Small intestine (tissue), 7 donors: ENCODE measurements around the gene FAM185A. TPM values are rescaled to one million over a fixed set of nuclear protein-coding genes. Genes with fewer than 3 reads are reported as not detected.
"Not testable (repeated sequence)": the region's sequence is repeated elsewhere in the genome, so short reads cannot be mapped to it uniquely, and the experiment has no call there.

Source experiments
- DNase-seq, 2 donors: peaks; one replicate each; pipeline versions ENCODE4 v3.0.0 to v3.0.0-alpha.2; 2013
- FAIRE-seq: peaks from 2 replicates; lab custom pipeline; 2012; peaks lifted over from hg19 to GRCh38; lab: Jason Lieb, UNC
- H3K27ac ChIP-seq, 3 donors: one replicate each; pipeline ENCODE4 v1.5.1; 2013; ENCODE audit warnings: low read length in 2 of 3, mild to moderate bottlenecking in 2 of 3, control low read depth in 1 of 3, inconsistent platforms in 1 of 3, low read depth in 1 of 3, moderate library complexity in 1 of 3
- H3K27me3 ChIP-seq, 3 donors: one replicate each; pipeline ENCODE4 v1.6.1; 2013; ENCODE audit warnings: low read length in 3 of 3, inconsistent platforms in 1 of 3; ENCODE audit not compliant: control insufficient read depth in 3 of 3, insufficient read depth in 3 of 3
- H3K36me3 ChIP-seq, 3 donors: one replicate each; pipeline ENCODE4 v1.6.1; 2013; ENCODE audit warnings: low read length in 3 of 3, inconsistent platforms in 1 of 3, low read depth in 1 of 3, mild to moderate bottlenecking in 1 of 3, moderate library complexity in 1 of 3; ENCODE audit not compliant: control insufficient read depth in 3 of 3, insufficient read depth in 2 of 3
- H3K4me1 ChIP-seq, 3 donors: one replicate each; pipeline ENCODE4 v1.6.1; 2013; ENCODE audit warnings: low read length in 2 of 3, inconsistent platforms in 1 of 3, low read depth in 1 of 3, mild to moderate bottlenecking in 1 of 3, moderate library complexity in 1 of 3; ENCODE audit not compliant: control insufficient read depth in 3 of 3, insufficient read depth in 2 of 3
- H3K4me3 ChIP-seq, 3 donors: one replicate each; pipeline ENCODE4 v1.5.1; 2013; ENCODE audit warnings: low read length in 3 of 3, control low read depth in 1 of 3, inconsistent platforms in 1 of 3, low read depth in 1 of 3, mild to moderate bottlenecking in 1 of 3, moderate library complexity in 1 of 3
- H3K9me3 ChIP-seq, 2 donors: one replicate each; pipeline ENCODE4 v1.6.1; 2013; ENCODE audit warnings: low read depth in 1 of 2, low read length in 1 of 2; ENCODE audit not compliant: control insufficient read depth in 2 of 2, insufficient read depth in 1 of 2
- WGBS, 3 donors: extraction: QIAGEN DNeasy Blood & Tissue Kit; methylation state at CpG; one replicate each; pipeline ENCODE4 v1.1.7; 2013; 5-methylcytosine and 5-hydroxymethylcytosine counted together
- polyA plus RNA-seq, 4 donors: library from polyadenylated mRNA; stranded (reverse) in 3 of 4; unstranded in 1 of 4; fragments of 200-250 nt in 3 of 4; fragments of 120-200 nt in 1 of 4; gene quantifications; one replicate each; pipeline versions ENCODE4 v1.2.1 to v1.2.3, GENCODE V29; 2013
- donor health status: healthy with polysubstance abuse.
- donor health status: control.
- donor health status: control.
- donor health status: Bipolar disorder and iron deficiency.
- donor health status: healthy.

The FAM185A gene
- polyA plus RNA-seq, 4 donors, result 5.4 to 7.5 (median 6.1) TPM

DNA sequence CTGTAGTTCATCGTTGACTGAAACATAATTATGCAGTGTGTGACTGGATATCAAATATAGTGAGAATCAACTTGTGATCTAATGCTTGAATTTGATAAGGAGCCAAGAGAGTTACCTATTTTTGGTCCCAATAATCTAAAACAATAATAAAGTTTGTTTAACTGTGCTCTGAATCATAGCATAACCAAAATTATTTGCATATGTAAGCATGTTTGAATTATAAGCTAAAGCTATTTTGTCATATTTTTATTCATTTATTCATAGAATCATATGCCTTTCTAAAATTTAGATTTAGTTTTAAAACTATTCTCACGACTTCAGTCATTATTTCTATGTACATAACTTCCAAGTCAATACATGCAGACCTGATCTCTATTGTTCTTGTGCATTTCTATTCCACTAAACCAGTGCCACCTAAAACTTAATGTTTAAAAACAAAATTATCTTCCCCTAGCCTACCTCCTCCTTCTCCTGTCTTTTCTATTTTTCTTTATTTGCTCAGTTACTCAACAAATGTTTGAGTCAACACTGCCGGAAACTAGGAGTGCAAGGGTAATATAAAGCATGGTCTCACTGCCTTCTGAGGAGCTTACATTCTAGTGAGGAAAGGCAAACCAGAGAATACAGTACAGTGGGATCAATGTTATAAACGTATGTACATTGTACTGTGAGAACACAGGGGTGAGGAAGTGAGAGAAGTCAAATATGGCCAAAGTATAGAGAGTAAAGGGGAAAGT, 41.7 kb downstream of the FAM185A start:
- not testable (repeated sequence) for H3K9me3 ChIP-seq, H3K27ac ChIP-seq, DNase-seq, H3K27me3 ChIP-seq, H3K4me3 ChIP-seq, H3K4me1 ChIP-seq, FAIRE-seq, H3K36me3 ChIP-seq
- 80 to 98% (median 93%) methylated on average over 3 to 4 of the region's 4 CpGs for WGBS, 3 donors

DNA sequence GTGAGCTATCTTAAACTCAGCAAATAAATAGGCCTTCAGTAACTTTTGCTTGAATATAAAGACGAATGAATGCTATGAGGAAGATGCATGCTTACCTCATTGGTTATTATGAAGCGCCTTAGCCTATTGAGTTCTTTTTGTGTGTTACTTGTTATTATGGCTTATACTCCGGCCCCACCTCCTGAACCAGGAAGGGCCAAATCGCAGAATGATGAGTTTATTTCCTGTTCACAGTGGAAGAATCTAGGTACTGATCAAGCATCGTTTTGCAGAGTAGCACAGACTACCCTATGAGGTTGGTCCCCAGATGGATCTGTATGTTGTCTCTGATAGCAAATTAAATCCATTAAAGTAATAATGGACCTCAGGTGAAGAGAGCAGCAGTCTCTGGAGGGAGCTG, 42.6 kb downstream of the FAM185A start:
- not testable (repeated sequence) for H3K4me1 ChIP-seq, H3K4me3 ChIP-seq, FAIRE-seq, H3K27me3 ChIP-seq, H3K9me3 ChIP-seq, DNase-seq, H3K27ac ChIP-seq, H3K36me3 ChIP-seq
- 87 to 91% (median 89%) methylated on average over 5 of the region's 5 CpGs for WGBS, 3 donors

DNA sequence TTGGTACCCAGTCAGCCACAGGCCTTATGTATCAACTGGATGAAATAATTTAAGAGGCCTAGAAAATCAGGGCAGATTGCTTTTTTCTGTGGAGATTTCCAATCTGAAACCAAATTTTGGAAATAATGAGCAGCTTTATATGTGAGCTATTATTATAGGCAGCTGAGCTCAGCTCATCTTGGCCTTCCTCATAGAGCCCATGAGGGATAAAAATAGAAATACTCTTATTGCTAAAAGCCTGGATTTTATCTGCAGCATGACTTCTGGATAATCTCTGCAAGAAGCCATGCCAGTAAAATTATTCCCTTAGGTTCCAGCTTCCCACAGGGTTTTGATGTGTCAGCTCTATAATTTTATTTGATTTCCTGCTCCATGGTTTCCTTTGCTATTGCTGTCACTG, 43.0 kb downstream of the FAM185A start:
- H3K36me3 ChIP-seq, H3K4me3 ChIP-seq, FAIRE-seq, H3K9me3 ChIP-seq, H3K4me1 ChIP-seq, H3K27ac ChIP-seq, H3K27me3 ChIP-seq, DNase-seq: not testable (repeated sequence)

DNA sequence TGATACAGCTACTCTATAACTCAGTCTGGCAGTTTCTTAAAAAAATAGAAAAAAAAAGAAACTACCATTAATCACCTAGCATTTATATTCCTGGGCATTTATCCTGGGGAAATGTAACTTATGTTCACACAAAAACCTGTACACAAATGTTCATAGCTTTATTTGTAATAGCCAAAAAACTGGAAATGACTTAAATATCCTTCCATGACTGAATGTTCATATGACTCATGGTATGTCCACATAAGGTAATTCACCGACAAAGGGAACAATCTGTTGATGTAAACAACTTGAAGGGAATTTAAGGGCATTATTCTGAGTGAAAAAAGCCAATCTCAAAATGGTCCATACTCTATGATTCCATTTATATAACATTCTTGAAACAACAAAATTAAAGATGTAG, 45.8 kb downstream of the FAM185A start:
- not testable (repeated sequence) for H3K36me3 ChIP-seq, FAIRE-seq, H3K27ac ChIP-seq, H3K4me1 ChIP-seq, DNase-seq, H3K27me3 ChIP-seq, H3K9me3 ChIP-seq, H3K4me3 ChIP-seq
- WGBS, 3 donors, result 91 to 94% (median 91%) methylated on average over 1 of the region's 1 CpG

DNA sequence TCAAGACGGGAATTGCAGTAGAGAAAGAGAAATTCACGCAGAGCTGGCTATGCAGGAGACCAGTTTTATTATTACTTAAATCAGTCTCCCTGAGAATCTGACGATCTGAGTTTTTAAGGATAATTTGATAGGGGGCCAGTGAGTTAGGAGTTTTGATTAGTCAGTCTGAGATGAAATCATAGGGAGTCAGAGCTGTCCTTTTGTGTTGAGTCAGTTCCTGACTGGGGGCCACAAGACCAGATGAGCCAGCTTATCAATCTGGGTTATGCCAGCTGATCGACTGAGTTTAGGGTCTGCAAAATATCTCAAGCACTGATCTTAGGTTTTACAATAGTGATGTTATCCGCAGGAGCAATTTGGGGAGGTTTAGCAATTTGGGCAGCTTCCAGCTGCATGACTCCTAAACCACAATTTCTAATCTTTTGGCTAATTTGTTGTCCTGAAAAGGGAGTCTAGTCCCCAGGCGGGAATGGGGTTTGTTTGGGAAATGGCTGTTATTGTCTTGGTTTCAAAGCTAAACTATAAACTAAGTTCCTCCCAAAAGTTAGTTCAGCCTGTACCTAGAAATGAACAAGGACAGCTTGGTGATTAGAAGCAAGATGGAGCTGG, 47.3 kb downstream of the FAM185A start:
- not testable (repeated sequence) for H3K36me3 ChIP-seq, FAIRE-seq, H3K4me3 ChIP-seq, H3K27me3 ChIP-seq, DNase-seq, H3K9me3 ChIP-seq, H3K27ac ChIP-seq, H3K4me1 ChIP-seq
- WGBS, 3 donors, result 93 to 96% (median 94%) methylated on average over 4 to 5 of the region's 6 CpGs

DNA sequence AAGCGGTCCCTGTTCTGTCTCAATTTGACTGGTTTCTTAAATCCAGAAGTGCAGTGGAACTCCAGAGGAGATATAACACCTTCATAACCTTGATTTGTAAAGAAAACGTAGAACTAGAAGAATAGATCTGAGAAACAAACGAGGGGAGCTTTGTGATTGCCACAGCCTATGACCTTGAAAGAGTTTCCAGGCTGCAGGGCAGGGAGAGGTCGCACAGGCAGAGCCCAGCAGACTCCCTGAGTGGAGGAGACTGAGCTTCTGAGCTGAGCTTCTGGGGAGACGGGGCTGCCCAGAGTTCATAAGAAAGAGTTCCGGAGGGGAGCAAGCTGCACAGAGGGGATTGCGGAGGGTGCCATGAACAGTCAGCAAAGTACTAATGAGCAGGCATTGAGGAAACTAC, 57.8 kb downstream of the FAM185A start:
- Histone ChIP-seq H3K4me1 (no peaks in the 10 kb centered on the region), H3K9me3 (peaks cover 0 to 1% of the 10 kb centered on the region in 2 donors), H3K36me3 (peaks cover 0 to 4% (median 2%) of the 10 kb centered on the region in 3 donors), H3K27me3 (no peaks in the 10 kb centered on the region), H3K27ac (no peak overlapping the region), H3K4me3 (no peak overlapping the region)
- FAIRE-seq (no peak), DNase-seq (no peak)
- WGBS, 3 donors, result 91 to 92% (median 92%) methylated on average over 7 of the region's 7 CpGs

DNA sequence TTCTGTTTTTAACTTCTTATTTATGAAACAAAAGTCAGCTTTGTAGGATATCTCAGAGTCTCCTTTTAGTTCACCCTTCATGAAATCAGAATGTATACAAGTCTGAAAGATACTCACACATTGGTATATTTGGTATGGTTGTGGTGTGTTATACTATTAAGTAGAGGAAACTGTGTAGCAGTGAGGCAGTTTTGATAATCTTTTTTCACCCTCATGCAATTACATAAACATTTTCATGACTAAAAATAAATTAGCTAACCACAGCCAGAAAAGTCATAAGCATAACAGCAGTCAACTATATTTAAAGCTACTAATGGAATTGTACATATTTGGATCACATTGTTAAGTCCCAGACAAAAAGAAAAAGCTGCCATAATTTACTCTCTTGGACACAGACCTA, 62.1 kb downstream of the FAM185A start:
- Histone ChIP-seq H3K4me3 (no peak overlapping the region), H3K9me3 (no peaks in the 10 kb centered on the region), H3K27ac (no peak overlapping the region), H3K36me3 (peaks cover 0 to 4% (median 2%) of the 10 kb centered on the region in 3 donors), H3K27me3 (no peaks in the 10 kb centered on the region), H3K4me1 (peaks cover 0 to 3% (median 0%) of the 10 kb centered on the region in 3 donors)
- DNase-seq (no peak), FAIRE-seq (no peak)

DNA sequence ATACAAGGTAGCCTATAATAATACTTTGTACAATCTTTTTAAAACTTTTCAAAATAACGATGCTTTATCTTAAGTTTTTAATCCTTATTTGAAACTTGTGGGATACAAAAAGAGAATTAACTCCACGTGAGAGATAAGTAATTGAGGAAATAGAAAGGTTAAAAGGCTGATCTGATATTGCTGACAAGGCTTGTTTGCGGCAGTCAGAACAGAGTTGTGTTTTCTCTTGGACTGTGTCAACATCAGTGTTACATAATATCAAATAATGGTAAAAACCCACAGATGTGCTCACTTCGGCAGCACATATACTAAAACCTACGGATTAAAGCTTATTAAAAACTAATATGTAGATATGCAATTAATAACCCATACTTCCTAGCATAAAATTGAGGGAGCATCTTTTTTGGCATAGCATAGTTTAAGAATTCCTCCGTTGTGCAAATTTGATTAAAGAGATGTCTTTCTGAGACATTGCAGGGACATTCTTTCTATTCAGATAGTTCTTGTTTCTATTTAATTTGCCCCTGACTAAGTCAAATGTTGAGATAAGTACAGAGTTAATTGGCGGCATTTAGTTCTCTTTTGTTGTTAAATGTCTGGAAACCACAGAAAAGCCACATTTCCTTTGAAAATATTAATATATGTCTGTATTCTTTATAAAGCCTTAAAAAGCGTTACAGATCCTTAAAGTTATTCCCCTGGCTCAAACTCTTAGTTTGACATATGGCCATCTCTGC, 63.3 kb downstream of the FAM185A start:
- H3K4me3 ChIP-seq, result no peak overlapping the region
- H3K27ac ChIP-seq, result no peak overlapping the region
- peak in 1 of 2 donors; percentile 21 for DNase-seq
- no peaks in the 10 kb centered on the region for H3K27me3 ChIP-seq
- WGBS, 3 donors, result 49 to 54% (median 52%) methylated on average over 8 of the region's 8 CpGs
- H3K9me3 ChIP-seq, result no peaks in the 10 kb centered on the region
- no peak for FAIRE-seq
- H3K36me3 ChIP-seq, result peaks cover 0 to 4% (median 2%) of the 10 kb centered on the region in 3 donors
- peaks cover 0 to 3% (median 0%) of the 10 kb centered on the region in 3 donors for H3K4me1 ChIP-seq
